HG03457 (cell line): ENCODE data around the gene RASGRP1.
A peak's percentile ranks its signal among the peaks of the same experiment; 100 is the strongest.

Experiments used
- ATAC-seq: cut with Tn5 transposase; IDR thresholded peaks from one replicate; pipeline ENCODE4 v1.9.1; 2021; ENCODE audit warnings: moderate number of reproducible peaks; ENCODE audit not compliant: unreplicated experiment

Gene RASGRP1

GRCh38 chr15:38463893-38464292 lies 100.7 kb downstream of the RASGRP1 start:
- no peak for ATAC-seq

GRCh38 chr15:38461066-38461833 lies 103.4 kb downstream of the RASGRP1 start:
- ATAC-seq: no peak

GRCh38 chr15:38460543-38460942 lies 104.1 kb downstream of the RASGRP1 start:
- ATAC-seq: no peak

- no peak for ATAC-seq
These were observed 105.1 kb downstream of the RASGRP1 start for GRCh38 chr15:38459480-38459879.

GRCh38 chr15:38458646-38459045 lies 106.0 kb downstream of the RASGRP1 start:
- ATAC-seq: no peak

- ATAC-seq: no peak
These were observed 109.5 kb downstream of the RASGRP1 start for GRCh38 chr15:38455092-38455491.

GRCh38 chr15:38454696-38455090 lies 109.9 kb downstream of the RASGRP1 start:
- no peak for ATAC-seq

GRCh38 chr15:38453971-38454695 lies 110.5 kb downstream of the RASGRP1 start, which contains the start of gene FAM98B:
Gene FAM98B, plus strand, starts transcription at chr15:38454127. Its CDS starts 35 bp downstream, at chr15:38454162.
- ATAC-seq: peak; percentile 86

GRCh38 chr15:38441130-38441519 lies 123.5 kb downstream of the RASGRP1 start:
- no peak for ATAC-seq

- ATAC-seq: peak; percentile 73
These were observed 124.1 kb downstream of the RASGRP1 start for GRCh38 chr15:38440353-38441129.
